Panc1 (cell line): Measurements from ENCODE around the gene SLC26A3. TPM values are rescaled to one million over a fixed set of nuclear protein-coding genes. Genes with fewer than 3 reads are reported as not detected.

Source experiments
- ATAC-seq: fragments of 200-7000 bp; cut with Tn5 transposase; 2 replicates; pipeline ENCODE4 v1.9.1; 2020; ENCODE audit warnings: mild to moderate bottlenecking, moderate library complexity
- BruUV-seq: library from RNA; stranded (reverse); fragments of 400-500 nt; replicated peaks from 2 replicates; lab custom pipeline; 2021; lab: Mats Ljungman, UMichigan
- CTCF ChIA-PET: fragments of 300-600 bp; sonication (Branson Sonifier 250); formaldehyde crosslinking; loops from one replicate; lab custom pipeline; 2022; ENCODE audit warnings: antibody characterized with exemption; lab: Charles Lee
- POLR2A ChIA-PET: fragments of 300-600 bp; sonication (Branson Sonifier 250); formaldehyde crosslinking; loops from one replicate; lab custom pipeline; 2022; ENCODE audit warnings: antibody characterized with exemption; lab: Charles Lee
- DNase-seq: peaks from one replicate; pipeline ENCODE4 v3.0.0-alpha.2; 2010; ENCODE audit warnings: low read depth, low spot score
- H3K27ac ChIP-seq: 2 replicates; pipeline ENCODE4 v1.5.1; 2011; ENCODE audit warnings: mild to moderate bottlenecking, low read length, inconsistent platforms
- H3K27me3 ChIP-seq: fragments of 200-500 bp; sonication (Bioruptor generic); 2 replicates; pipeline ENCODE4 v1.6.0; 2014; ENCODE audit warnings: low read length, inconsistent platforms; ENCODE audit not compliant: control insufficient read depth, insufficient read depth
- H3K36me3 ChIP-seq: fragments of 200-500 bp; sonication (Bioruptor generic); 2 replicates; pipeline ENCODE4 v1.5.1; 2014; ENCODE audit warnings: inconsistent platforms, mild to moderate bottlenecking, low read length, moderate library complexity; ENCODE audit not compliant: control insufficient read depth, insufficient read depth
- H3K4me1 ChIP-seq: 2 replicates; pipeline ENCODE4 v1.5.1; 2011; ENCODE audit warnings: inconsistent platforms, mild to moderate bottlenecking, low read length, moderate library complexity; ENCODE audit not compliant: control insufficient read depth, insufficient read depth
- H3K4me3 ChIP-seq, 2 experiments: 2 replicates each; pipeline ENCODE4 v1.5.1; 2011 to 2012; ENCODE audit warnings: low read depth in 2 of 2, low read length in 2 of 2, mild to moderate bottlenecking in 2 of 2, inconsistent platforms in 1 of 2, moderate library complexity in 1 of 2
- H3K9me3 ChIP-seq: fragments of 200-500 bp; sonication (Bioruptor generic); 2 replicates; pipeline ENCODE4 v1.5.1; 2014; ENCODE audit warnings: low read depth, mild to moderate bottlenecking, inconsistent platforms, low read length, moderate library complexity; ENCODE audit not compliant: control insufficient read depth, insufficient read depth
- CTCF ChIP-seq: fragments of 450-650 bp; IDR thresholded peaks from 2 replicates; pipeline ENCODE4 v1.5.1; 2017; ENCODE audit warnings: mild to moderate bottlenecking
- POLR2AphosphoS5 ChIP-seq: IDR thresholded peaks from 2 replicates; pipeline ENCODE4 v1.6.1; 2012; ENCODE audit warnings: mild to moderate bottlenecking, low read depth, low read length, moderate library complexity
- REST ChIP-seq, 2 experiments: IDR thresholded peaks; 2 replicates each; pipeline ENCODE4 v1.6.1; 2011 to 2012; ENCODE audit warnings: low read depth in 2 of 2, control low read depth in 1 of 2, low read length in 1 of 2, mild to moderate bottlenecking in 1 of 2, moderate library complexity in 1 of 2; ENCODE audit not compliant: insufficient read depth in 1 of 2
- SIN3A ChIP-seq: IDR thresholded peaks from 2 replicates; pipeline ENCODE4 v1.6.1; 2012; ENCODE audit warnings: low read depth, mild to moderate bottlenecking, low read length, moderate library complexity, borderline replicate concordance; ENCODE audit not compliant: insufficient read depth
- TCF7L2 ChIP-seq: IDR thresholded peaks from 2 replicates; pipeline ENCODE4 v1.6.1; 2011; ENCODE audit warnings: mild to moderate bottlenecking, low read depth, low read length, inconsistent platforms
- in situ Hi-C: cut with HindIII; loops from 2 replicates; pipeline ENCODE4 v1.10.0; 2016; ENCODE audit warnings: low sequenced_read_pairs, low pct_unique_long_range_greater_than_20kb
- intact Hi-C: fragments of 100-400 bp; cut with micrococcal nuclease; formaldehyde crosslinking; loops from one replicate; pipeline ENCODE4 v1.10.0; 2022; ENCODE audit not compliant: unreplicated experiment
- total RNA-seq: library from RNA; stranded (reverse); gene quantifications from one replicate; pipeline ENCODE4 v1.2.1, GENCODE V29; 2021; ENCODE audit not compliant: unreplicated experiment

SLC26A3 gene
- total RNA-seq, 1 experiment from 2014 or later = 0.36 TPM

GRCh38 chr7:107799647-107800264, 3.3 kb downstream of the SLC26A3 start:
- CTCF ChIA-PET = no interaction called here
- BruUV-seq = no TSS peak
- intact Hi-C loops = no loop called here

GRCh38 chr7:107792364-107792763, 10.7 kb downstream of the SLC26A3 start:
- H3K36me3 ChIP-seq = no peaks in the 10 kb centered on the region

More at GRCh38 chr7:107799647-107800264, 3.3 kb downstream of the SLC26A3 start:
- no peaks in the 10 kb centered on the region for H3K36me3 ChIP-seq
- H3K27me3 ChIP-seq = peaks cover 5% of the 10 kb centered on the region; the same call in 1 of the 2 replicates
- in situ Hi-C loops = no loop called here
- ATAC-seq = no peak
- no peak for TF ChIP-seq POLR2AphosphoS5
- no peak for TF ChIP-seq SIN3A
- no peak for TF ChIP-seq CTCF
- TF ChIP-seq TCF7L2 = no peak
- no peak for TF ChIP-seq REST (IDR thresholded peaks at IDR 0.05; ENCODE audit: insufficient read depth in 1 of 2, low read depth in 2 of 2, low read length in 1 of 2)
- POLR2A ChIA-PET = no interaction called here
- H3K4me1 ChIP-seq = no peaks in the 10 kb centered on the region
- DNase-seq = no peak
- no peaks in the 10 kb centered on the region for H3K9me3 ChIP-seq
- no peak overlapping the region for H3K4me3 ChIP-seq
- no peak overlapping the region for H3K27ac ChIP-seq

More at GRCh38 chr7:107792364-107792763, 10.7 kb downstream of the SLC26A3 start:
- POLR2A ChIA-PET = no interaction called here
- no peaks in the 10 kb centered on the region for H3K4me1 ChIP-seq
- no peak overlapping the region for H3K4me3 ChIP-seq
- CTCF ChIA-PET = no interaction called here
- intact Hi-C loops = no loop called here
- DNase-seq = no peak
- peaks cover 8% of the 10 kb centered on the region; the same call in 1 of the 2 replicates for H3K27me3 ChIP-seq
- TF ChIP-seq POLR2AphosphoS5 (no peak), CTCF (no peak), SIN3A (no peak), REST (IDR thresholded peaks at IDR 0.05; ENCODE audit: insufficient read depth in 1 of 2, low read depth in 2 of 2, low read length in 1 of 2) (no peak), TCF7L2 (no peak)
- in situ Hi-C loops = no loop called here
- no peak overlapping the region for H3K27ac ChIP-seq
- no peak for ATAC-seq
- no peaks in the 10 kb centered on the region for H3K9me3 ChIP-seq
- BruUV-seq = no TSS peak
